ENCODE results near the gene ZNF24. TPM values are rescaled to one million over a fixed set of nuclear protein-coding genes. Genes with fewer than 3 reads are reported as not detected.

The ZNF24 gene
- total RNA-seq, 1 donor from 2014 or later = 26.7 TPM

DNA sequence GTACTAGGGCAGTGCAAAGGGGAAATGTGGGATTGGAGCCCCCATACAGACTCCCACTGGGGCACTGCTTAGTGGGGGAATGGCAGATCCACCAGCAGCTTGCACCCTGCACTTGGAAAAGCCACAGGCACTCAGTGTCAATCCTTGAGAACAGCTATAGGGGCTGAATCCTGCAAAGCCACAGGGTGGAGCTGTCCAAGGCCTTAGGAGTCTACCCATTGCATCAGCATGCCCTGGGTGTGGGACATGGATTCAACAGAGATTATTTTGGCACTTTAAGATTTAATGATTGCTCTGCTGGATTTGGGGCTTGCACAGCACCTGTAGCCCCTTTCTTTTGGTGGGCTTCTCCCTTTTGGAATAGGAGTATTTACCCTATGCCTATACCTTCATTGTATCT is 8.6 kb upstream of the ZNF24 start:
- no peak for ATAC-seq

DNA sequence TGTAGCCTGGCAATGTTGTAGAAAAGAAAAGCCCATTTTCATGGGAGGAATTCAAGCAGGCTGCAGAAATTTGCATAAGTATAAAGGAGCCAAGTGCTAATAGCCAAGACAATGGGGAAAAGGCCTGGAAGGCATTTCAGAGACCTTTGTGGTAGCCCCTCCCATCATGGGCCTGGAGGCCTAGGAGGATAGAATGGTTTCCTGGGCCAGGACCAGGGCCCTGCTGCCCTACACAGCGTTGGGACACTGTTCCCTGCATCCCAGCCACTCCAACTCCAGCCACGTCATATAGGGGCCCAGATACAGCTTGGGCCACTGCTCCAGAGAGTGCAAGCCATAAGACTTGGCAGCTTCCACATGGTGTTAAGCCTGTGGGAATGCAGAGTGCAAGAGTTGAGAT is 8.1 kb upstream of the ZNF24 start:
- no peak for ATAC-seq

DNA sequence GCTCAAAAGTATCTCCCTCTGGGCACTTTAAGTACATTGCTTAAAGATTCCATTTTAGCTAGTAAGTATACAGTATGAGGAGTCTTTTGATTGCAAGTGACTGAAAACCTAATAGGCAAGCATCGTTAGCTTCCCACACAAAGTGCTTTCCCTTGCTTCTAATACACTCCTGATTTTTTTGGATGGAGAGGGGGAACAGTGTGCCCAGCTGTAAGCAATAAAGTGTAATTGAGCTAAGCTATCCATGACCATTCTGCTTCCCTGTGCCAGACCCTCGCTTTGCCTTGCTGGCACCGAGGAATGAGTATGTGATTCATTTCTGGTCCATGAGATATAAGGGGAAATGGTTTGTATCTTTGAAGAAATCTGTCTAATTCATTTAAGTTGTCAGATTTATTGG is 3.8 kb upstream of the ZNF24 start:
- no peak for ATAC-seq

DNA sequence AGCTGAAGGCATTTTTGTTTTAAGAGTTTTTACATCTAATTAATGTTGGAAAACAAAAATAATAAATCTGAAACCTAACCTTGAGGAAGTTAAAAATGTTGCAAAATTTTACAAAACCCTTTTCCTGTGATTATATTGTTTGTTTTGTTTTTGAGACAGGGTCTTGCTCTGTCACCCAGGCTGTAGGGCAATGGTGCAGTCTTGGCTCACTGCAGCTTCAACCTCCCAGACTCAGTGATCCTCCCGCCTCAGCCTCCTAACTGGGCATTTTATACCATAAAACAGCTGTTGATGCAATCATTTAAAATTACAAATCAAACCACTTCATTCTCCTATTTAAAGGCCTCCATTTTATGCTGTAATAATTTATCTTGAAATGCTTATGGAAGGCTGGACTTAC is 1.7 kb upstream of the ZNF24 start:
- no peak for ATAC-seq

- ATAC-seq = no peak
Observed at GRCh38 chr18:35345460-35345921, 1.3 kb upstream of the ZNF24 start.

DNA sequence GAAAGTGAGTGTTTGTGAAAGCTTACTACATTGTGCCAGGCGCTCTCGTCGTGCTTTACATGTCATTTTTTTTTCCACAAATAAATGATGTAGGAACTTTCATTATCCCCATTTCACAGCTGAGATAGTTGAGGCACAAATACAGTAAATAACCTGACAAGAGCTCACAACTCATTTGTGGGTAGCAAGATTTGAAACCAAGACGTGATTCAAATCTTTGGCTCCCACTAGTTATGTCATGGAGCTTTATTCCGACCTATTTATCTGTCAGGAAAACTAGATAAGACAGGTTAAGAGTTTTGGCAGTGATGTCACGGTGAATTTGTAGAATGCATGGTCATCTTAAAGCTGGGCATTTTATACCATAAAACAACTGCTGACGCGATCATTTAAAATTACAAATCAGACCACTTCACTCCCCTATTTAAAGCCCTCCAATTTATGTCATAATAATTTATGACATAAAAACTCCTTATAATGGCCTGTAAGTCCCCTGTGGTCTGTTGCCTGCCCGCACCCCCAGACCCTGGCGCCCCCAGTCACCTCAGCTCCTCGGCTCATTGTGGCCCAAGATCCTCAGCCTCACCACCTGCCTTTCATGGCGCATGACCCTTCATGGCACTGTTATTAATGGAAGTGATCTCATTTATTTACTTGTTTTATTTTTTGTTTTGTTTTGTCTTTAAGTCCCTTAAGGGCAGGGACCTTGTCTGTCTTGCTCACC is 678 bp upstream of the ZNF24 start:
- no peak for ATAC-seq

DNA sequence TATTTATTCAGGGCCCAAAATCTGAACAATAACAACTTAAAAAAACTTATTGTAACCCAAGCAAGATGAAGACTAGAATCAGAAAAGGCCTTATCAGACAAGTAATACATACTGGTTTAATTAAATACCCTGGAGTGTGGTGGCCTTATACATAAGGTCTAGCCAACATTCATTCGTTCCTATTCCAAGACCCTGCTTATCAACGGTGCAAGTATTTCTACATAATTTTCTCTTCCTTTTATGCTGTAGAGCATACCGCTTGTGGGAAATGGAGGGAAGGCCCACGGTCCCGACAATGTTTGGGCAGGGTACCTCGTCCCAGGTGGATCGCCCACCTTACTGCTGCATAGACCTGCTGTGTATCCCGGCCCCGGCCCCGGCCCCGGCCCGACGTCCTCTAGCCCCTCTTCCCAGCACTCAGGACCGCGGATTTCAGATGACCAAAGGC is 708 bp downstream of the ZNF24 start:
- ATAC-seq = no peak

DNA sequence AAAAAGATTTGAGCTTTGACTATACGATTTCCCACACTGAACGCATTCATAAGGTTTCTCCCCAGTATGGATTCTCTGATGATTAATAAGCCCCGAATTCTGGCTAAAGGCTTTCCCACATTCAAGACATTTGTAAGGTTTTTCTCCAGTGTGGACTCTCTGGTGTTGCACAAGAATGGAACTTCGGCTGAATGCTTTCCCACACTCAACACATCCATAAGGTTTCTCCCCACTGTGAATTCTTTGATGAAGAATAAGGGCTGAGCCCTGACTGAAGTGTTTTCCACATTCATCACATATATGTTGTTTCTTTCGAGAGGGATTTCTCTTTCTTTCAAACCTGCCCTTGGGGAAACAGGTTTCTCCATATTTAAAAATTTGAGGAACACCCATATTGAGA is 6.9 kb downstream of the ZNF24 start:
- no peak for ATAC-seq

GRCh38 chr18:35335866-35336265 is 8.4 kb downstream of the ZNF24 start:
- no peak for ATAC-seq

DNA sequence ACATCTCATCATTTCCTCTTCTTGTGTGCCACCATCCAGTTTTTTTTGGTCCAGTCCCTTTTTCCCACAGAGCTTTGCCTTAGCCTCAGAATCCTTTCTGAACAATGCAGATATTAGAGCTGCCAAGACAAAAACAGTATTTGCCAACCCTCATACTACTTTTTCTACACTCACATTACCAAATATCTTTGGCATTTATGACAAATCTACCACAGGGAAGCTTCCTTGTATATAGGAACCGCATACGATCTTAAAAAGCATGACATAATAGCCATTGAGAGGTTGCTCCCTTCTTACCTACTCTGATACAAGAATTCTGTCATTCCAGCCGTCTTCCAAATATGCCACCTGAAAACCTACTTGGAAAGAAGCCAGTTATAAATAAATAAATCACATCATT is 9.4 kb downstream of the ZNF24 start:
- no peak for ATAC-seq

DNA sequence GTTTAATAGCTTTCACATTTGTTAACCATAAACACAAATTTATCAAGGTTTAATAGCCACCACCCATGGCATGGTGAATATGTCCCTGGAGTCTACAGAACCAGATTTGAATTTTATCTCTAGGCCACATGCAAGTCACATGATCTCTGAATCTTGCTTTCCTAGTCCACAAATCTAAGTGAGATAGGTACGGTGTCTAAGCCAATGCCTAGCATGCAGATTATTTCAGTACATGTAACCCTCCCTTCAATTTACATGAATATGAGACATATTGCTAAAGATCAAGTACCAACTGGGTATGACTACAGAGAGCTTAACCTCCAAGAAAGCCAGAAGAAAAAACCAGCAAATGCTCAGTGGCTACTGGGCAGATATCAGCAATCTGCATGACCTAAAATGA is 10.0 kb downstream of the ZNF24 start:
- no peak for ATAC-seq

- peak; percentile 11 for ATAC-seq
Observed at GRCh38 chr18:35331367-35332087, 12.7 kb downstream of the ZNF24 start.

- ATAC-seq = no peak
Observed at GRCh38 chr18:35328868-35329267, 15.4 kb downstream of the ZNF24 start.

DNA sequence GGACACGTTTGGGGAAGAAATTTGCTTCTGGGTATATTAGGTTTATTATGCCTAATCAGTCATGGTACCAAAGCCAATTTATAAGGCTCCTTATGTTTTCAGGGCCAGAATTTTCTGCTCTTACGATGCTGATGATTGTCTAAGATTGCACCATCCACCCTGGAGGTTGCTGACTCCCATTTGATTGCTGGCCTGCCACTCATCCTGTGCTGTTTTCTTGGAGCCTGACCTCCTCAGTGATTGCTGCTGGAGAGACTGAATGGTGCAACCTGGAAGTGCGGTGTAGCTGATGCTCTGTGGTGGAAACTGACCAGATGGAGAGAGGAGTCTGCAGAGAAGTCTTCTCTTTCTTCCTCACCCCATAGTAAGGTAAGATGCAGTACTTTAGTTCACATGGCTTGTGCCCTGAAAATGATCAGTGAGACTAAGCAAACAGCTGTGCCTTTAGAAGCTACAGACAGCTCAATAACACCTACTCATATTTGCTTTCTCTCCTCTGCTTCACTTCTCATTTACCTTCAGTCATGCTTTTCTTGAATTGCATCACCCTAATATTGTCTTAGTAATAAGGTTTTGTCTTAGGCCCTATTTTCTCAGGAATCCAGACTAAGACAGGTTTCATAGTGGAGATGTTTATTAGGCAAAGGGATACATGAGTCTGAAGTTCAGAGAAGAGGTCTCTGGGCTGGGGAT is 17.4 kb downstream of the ZNF24 start:
- no peak for ATAC-seq

DNA sequence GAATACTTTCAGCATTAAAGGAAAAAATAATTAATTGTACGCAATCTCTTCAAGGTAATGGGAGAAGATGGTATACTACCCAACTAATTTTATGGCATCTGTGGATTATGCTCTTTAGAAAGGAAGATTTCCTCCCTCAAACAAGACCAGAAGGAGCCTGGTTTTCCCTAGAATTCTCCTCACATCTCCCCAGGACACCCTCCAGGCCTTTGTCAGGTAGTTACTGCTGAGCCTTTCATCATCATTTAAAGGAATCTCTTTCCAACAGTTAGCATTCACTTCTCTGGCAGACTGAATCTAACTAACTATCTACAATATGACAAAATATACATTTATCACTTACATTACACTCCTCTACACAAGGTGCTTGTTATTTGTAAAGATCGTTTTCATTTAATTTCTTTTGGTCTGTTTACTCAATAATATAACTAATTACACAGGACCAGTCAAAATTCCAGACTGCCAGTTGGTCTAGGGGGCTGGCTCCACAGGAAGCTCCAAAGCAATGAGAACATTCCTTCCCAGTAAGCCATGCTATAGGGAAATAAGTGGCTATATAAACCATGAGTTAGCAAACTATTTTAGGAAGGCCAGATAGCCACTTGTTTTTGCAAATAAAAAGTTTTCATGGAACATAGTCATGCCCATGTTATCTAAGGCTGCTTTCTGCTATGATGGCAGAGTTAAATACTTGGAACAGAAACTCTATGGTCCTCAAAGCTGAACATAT is 19.1 kb downstream of the ZNF24 start:
- no peak for ATAC-seq

DNA sequence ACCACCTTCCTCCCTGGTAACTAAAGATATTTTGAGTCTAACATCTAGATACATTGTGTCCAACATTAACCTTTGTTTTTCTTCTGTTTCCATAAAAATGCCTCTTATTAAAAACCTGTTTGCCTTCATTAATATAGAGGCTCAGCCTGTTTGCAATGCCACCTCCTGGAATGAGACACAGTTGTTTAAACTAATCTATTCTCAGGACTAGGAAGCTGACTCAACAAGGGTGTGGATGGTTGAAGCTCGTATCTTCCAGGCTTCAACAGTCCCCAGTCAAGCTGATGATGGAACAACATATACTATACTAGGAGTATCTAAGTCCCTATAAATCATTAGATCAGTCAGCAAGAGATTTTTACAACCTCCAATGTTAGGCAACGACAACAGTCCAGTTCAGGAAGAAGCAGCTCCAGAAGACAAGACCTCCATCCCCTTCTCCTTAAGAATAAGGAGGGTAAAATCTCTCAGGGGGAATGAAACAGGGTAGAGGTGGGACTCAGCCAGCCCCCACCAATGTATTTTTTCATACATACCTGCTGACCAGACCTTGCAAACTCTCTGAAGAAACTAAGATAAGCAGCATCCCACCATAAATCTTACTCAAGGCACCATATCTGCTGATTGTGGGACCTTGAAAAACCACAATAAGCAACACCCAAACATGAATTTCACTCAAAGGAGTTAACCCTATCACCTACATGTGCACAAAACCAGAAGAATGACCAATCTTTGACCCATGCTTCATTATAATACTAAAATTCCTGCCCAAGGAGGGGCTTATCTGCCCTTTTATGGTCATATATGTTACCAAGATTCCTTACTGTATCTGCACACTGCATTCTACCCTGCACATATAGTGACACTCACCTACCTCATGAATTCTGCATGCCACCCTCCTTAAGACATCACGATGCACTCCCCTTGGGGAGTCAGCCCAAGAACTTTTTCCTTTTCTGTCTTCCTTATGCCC is 21.4 kb downstream of the ZNF24 start:
- ATAC-seq = peak; percentile 96

DNA sequence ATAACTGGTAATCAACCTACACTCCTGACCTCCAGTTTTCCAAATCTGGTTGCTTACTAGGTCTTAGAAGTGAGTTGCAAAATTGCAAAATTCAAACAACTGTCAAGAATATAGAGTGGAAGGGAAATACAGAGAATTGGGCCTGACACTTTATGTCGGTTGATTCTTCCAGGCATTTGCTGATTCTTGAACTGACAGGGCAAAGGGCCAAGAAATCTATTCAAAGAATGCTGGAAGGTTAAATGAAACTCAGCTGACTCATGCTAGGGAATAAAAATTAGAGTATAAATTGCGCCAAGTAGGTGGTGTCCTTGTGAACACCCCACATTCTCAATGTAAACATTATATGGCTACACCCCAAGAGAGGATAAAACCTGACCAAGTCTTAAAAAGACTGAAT is 32.7 kb downstream of the ZNF24 start:
- ATAC-seq = peak; percentile 46

- no peak for ATAC-seq
Observed at GRCh38 chr18:35306588-35307250, 37.5 kb downstream of the ZNF24 start.

- no peak for ATAC-seq
Observed at GRCh38 chr18:35303610-35304009, 40.6 kb downstream of the ZNF24 start.

DNA sequence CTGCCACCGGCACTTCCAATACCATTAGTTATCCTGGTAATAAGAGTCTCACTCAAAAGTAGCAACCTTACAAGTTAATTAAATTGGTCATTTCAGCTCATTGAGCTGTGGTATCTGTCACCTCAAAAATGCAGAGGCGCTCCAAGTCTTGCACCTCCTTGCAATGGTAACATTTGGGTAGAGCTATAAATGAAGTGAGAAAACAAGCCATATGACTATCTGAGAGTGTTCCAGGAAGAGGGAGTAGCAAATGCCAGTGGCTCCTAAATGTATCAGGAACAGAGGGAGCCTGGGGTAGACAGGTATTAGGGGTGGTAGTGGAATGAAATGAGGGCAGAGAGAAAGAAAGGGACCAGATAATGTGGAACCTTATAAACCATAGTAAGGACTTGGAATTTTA is 48.2 kb downstream of the ZNF24 start:
- ATAC-seq = no peak

DNA sequence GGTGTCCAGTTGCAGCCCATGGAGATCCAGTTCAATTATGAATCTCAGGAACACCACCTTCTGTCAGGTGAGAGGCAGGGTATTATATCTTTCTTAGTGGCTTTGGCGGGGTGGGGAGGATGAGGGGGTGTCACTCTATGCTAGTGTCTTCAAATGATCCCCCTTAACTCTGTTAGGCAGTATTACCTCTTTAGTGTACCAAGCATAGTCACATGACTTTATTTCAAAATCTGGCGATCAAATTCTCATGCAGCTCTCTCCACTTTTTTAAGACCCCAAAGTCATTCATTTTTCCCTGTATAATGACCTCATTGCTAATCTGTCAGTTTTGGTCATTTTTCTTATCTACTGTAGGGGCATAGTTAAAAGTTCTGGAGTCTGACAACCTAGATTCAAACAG is 53.1 kb downstream of the ZNF24 start:
- no peak for ATAC-seq
